Esophagus (tissue), 2 donors: ENCODE data around the gene TTC39A. TPM values are rescaled to one million over a fixed set of nuclear protein-coding genes. Genes with fewer than 3 reads are reported as not detected.
A peak's percentile ranks its signal among the peaks of the same experiment; 100 is the strongest.

ENCODE experiments used
- H3K27ac ChIP-seq, 2 donors: one replicate each; pipeline ENCODE4 v1.5.1; 2013; ENCODE audit warnings: low read depth in 2 of 2, mild to moderate bottlenecking in 2 of 2, inconsistent platforms in 1 of 2, low read length in 1 of 2, moderate library complexity in 1 of 2
- H3K27me3 ChIP-seq, 2 donors: one replicate each; pipeline ENCODE4 v1.6.1; 2013; ENCODE audit warnings: low read length in 2 of 2, control low read depth in 1 of 2, mild to moderate bottlenecking in 1 of 2; ENCODE audit not compliant: insufficient read depth in 2 of 2, control insufficient read depth in 1 of 2
- H3K36me3 ChIP-seq, 2 donors: one replicate each; pipeline ENCODE4 v1.6.1; 2013; ENCODE audit warnings: low read length in 1 of 2; ENCODE audit not compliant: control insufficient read depth in 2 of 2, insufficient read depth in 2 of 2
- H3K4me1 ChIP-seq, 2 donors: one replicate each; pipeline ENCODE4 v1.6.1; 2013; ENCODE audit warnings: low read length in 1 of 2; ENCODE audit not compliant: control insufficient read depth in 2 of 2, insufficient read depth in 2 of 2
- H3K4me3 ChIP-seq, 2 donors: one replicate each; pipeline ENCODE4 v1.5.1; 2013; ENCODE audit warnings: low read length in 2 of 2, mild to moderate bottlenecking in 2 of 2, low read depth in 1 of 2, moderate library complexity in 1 of 2
- H3K9me3 ChIP-seq, 2 donors: one replicate each; pipeline ENCODE4 v1.6.1; 2013; ENCODE audit warnings: mild to moderate bottlenecking in 2 of 2, low read depth in 1 of 2, low read length in 1 of 2, moderate library complexity in 1 of 2; ENCODE audit not compliant: control insufficient read depth in 2 of 2, insufficient read depth in 1 of 2
- WGBS, 2 donors: extraction: QIAGEN DNeasy Blood & Tissue Kit; methylation state at CpG; one replicate each; pipeline ENCODE4 v1.1.7; 2013; 5-methylcytosine and 5-hydroxymethylcytosine counted together
- polyA plus RNA-seq, 2 donors: library from polyadenylated mRNA; stranded (reverse); fragments of 200-250 nt; gene quantifications; one replicate each; pipeline ENCODE4 v1.2.3, GENCODE V29; 2013
- donor health status: healthy with polysubstance abuse.
- donor health status: Bipolar disorder and iron deficiency.

TTC39A gene
- polyA plus RNA-seq, 2 donors, result 11.1 to 20.6 TPM

DNA sequence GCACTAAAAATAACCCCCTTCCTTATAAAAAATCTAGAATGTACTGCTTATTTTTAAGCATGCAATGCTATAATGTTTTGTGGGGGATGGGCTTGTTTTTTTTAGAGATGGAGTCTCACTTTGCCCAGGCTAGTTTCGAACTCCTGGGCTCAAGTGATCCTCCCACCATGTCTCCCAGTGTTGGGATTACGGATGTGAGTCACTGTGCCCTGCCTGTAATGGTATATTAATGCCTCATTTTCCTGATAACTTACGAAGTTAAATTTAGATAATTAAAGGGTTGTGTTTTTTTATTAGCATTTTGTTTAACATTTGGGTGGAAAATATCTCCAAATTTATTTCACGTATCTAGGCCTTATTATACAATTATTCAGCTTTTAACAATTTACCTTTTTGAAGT lies 87.8 kb downstream of the TTC39A start:
- Histone ChIP-seq H3K4me1 (peaks cover 0 to 4% of the 10 kb centered on the region in 2 donors), H3K36me3 (peaks cover 0 to 3% of the 10 kb centered on the region in 2 donors)

DNA sequence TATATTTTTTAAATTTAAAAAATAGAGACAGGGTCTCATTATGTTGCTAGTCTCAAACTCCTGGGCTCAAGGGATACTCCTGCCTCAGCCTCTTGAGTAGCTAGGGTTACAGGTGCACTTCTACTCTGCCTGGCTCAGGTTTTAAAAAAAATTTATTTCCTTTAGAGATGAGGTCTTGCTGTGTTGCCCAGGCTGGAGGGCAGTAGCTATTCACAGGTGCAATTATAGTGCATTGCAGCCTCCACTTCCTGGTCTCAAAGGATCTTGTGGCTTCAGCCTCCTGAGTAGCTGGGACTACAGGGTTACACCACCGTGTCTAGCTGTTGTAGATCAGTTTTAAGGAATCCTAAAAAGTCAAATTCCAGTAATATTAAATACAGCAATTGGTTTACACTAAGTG lies 89.2 kb downstream of the TTC39A start:
- WGBS, 2 donors, result 38 to 56% methylated on average over 1 of the region's 1 CpG
- Histone ChIP-seq H3K9me3 (no peaks in the 10 kb centered on the region), H3K4me3 (no peak overlapping the region), H3K36me3 (peaks cover 0 to 3% of the 10 kb centered on the region in 2 donors), H3K27ac (no peak overlapping the region), H3K4me1 (peaks cover 0 to 4% of the 10 kb centered on the region in 2 donors), H3K27me3 (no peaks in the 10 kb centered on the region)

More for the DNA sequence above, 87.8 kb downstream of the TTC39A start:
- WGBS, 2 donors, result 78 to 85% methylated on average over 4 of the region's 4 CpGs
- H3K27me3 ChIP-seq, result no peaks in the 10 kb centered on the region
- H3K4me3 ChIP-seq, result no peak overlapping the region
- no peaks in the 10 kb centered on the region for H3K9me3 ChIP-seq
- no peak overlapping the region for H3K27ac ChIP-seq

DNA sequence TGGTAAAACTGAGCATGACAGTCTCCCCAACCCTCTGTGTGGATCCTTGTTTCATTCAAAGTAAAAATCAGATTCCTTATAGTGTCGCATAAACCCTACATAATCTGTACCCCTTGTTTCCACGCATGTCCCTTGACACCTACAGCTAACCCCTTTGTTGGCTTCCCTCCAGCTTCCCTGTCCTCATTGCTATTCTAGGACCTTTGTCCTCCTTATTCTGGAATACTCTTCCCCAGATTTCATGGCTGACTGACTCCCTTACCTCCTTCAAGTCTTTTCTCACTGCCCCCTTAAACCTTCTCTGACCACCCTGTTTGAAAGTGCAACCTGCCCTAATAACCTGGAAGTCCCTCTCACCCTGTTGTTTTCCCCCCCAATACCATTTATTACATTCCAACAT lies 90.3 kb downstream of the TTC39A start:
- H3K36me3 ChIP-seq, result peaks cover 0 to 3% of the 10 kb centered on the region in 2 donors
- no peaks in the 10 kb centered on the region for H3K9me3 ChIP-seq
- no peak overlapping the region for H3K4me3 ChIP-seq
- 45 to 74% methylated on average over 2 of the region's 2 CpGs for WGBS, 2 donors
- no peak overlapping the region for H3K27ac ChIP-seq
- H3K4me1 ChIP-seq, result peaks cover 0 to 4% of the 10 kb centered on the region in 2 donors
- H3K27me3 ChIP-seq, result no peaks in the 10 kb centered on the region

DNA sequence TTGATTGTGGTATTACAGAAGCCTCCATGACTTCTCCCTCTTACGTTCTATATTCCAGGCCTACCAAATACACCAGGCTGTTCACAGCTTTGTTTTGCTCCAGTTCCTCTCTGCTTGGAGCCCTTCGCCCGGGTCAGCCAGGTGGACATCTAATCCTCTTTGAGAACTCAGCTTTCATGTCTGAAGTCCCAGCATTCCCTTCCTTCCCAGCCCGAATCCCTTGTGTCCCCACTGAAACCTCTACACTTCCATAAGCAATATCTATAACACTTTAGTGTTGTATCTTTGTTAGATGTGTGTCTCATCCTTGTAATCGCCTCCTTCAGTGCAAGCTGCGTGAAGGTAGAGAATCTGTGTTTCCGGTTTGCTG lies 92.3 kb downstream of the TTC39A start:
- Histone ChIP-seq H3K27ac (peak overlapping the region; percentile 68 to 92), H3K36me3 (peaks cover 0 to 3% of the 10 kb centered on the region in 2 donors), H3K4me1 (peaks cover 0 to 6% of the 10 kb centered on the region in 2 donors), H3K4me3 (peak overlapping the region; percentile 38 to 88), H3K27me3 (no peaks in the 10 kb centered on the region), H3K9me3 (no peaks in the 10 kb centered on the region)
- 14 to 18% methylated on average over 7 of the region's 7 CpGs for WGBS, 2 donors

DNA sequence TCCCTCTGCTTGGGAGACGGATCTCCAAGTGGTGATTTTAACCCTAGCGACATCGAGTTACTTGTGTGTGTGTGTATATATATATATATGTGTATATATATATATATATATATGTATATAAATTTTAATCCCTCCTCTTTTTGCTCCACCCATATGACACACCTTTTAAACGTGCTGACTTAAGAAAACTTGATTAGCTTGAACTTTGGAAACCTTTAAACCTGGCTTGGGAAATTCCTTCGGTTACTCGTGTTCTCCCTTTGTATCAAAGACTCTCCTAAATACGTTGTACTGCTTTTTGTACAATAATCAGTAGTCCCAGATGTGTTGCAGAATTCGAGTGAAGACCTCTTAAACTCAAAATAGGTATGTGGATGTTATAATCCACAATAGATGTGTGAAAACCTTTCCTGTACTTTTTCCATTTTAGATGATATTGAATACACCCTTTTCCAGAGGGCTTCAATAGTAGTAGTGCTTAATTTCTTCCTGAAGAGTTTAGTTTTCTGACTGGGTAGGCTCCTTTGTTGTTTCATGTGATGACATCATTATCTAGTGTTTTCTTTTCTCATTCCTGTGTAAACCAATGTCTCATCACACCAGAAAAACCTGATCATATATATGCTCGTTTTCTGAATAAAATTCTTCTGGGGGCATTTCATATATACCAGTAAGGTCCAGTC lies 92.9 kb downstream of the TTC39A start:
- 3 to 6% methylated on average over 9 of the region's 9 CpGs for WGBS, 2 donors
- Histone ChIP-seq H3K27ac (peak overlapping the region; percentile 99 to 100), H3K4me1 (peaks cover 0 to 6% of the 10 kb centered on the region in 2 donors)

More for the DNA sequence above, 92.9 kb downstream of the TTC39A start:
- Histone ChIP-seq H3K4me3 (peak overlapping the region; percentile 88 to 97), H3K36me3 (peaks cover 0 to 3% of the 10 kb centered on the region in 2 donors), H3K9me3 (no peaks in the 10 kb centered on the region), H3K27me3 (no peaks in the 10 kb centered on the region)

Other genes with a start within 250 kb of the TTC39A start
- not detected for gene C1orf185, start 228.3 kb downstream of the TTC39A start, polyA plus RNA-seq
- 10 to 100 TPM; 66.7 to 80.9 TPM for gene RNF11, start 94.3 kb downstream of the TTC39A start, polyA plus RNA-seq
- gene EPS15, start 188.7 kb upstream of the TTC39A start, polyA plus RNA-seq, result 10 to 100 TPM; 10.8 to 14.4 TPM